Thoracic aorta endothelial cell (primary cell): ENCODE data around the gene CHPT1. TPM values are rescaled to one million over a fixed set of nuclear protein-coding genes. Genes with fewer than 3 reads are reported as not detected.

Experiments used
- small RNA-seq: library from RNA; depleted of rRNA; stranded (forward); fragments of <200 nt; gene quantifications from one replicate; pipeline ENCODE3, GENCODE V24; 2012
- total RNA-seq: library from RNA; depleted of rRNA; stranded (reverse); fragments of >200 nt; gene quantifications from 2 replicates; pipeline ENCODE4 v1.2.3, GENCODE V29; 2012

The CHPT1 gene
- 29.1 and 31.4 TPM in 2 replicates for total RNA-seq

GRCh38 chr12:101697197-101697929 is at the start of gene CHPT1:
Gene CHPT1 (plus strand): TSS chr12:101697640. CDS start chr12:101697862, 222 bp downstream.

GRCh38 chr12:101738920-101739665 is 41.7 kb downstream of the CHPT1 start, which contains the start of gene SYCP3:
Gene SYCP3 (minus strand): TSS chr12:101739462. CDS start chr12:101737935, 1,527 bp downstream.

Small RNA genes lying within 50 kb of the gene (small RNA-seq; reads per million reads assigned to genes)
- not detected for gene RNU6-101P
- gene RNY1P16, result not detected

Other genes with a start within 250 kb of the CHPT1 start
- gene SPIC, start 222.3 kb upstream of the CHPT1 start, total RNA-seq, result not detected in 2 replicates
- not detected in 2 replicates for gene MYBPC1, start 102.7 kb upstream of the CHPT1 start, total RNA-seq
- 0.07 and 0.27 TPM in 2 replicates for gene SYCP3, start 41.8 kb downstream of the CHPT1 start, total RNA-seq
- 45.2 and 47.6 TPM in 2 replicates for gene GNPTAB, start 133.3 kb downstream of the CHPT1 start, total RNA-seq
- 44.7 and 57.1 TPM in 2 replicates for gene DRAM1, start 179.9 kb downstream of the CHPT1 start, total RNA-seq